HG03354 (cell line): ENCODE measurements around the gene SLC23A3.

Source experiments
- ATAC-seq: cut with Tn5 transposase; IDR thresholded peaks from one replicate; pipeline ENCODE4 v1.9.1; 2021; ENCODE audit warnings: mild to moderate bottlenecking; ENCODE audit not compliant: unreplicated experiment, poor library complexity, severe bottlenecking

The SLC23A3 gene

GRCh38 chr2:219169930-219170654, at the start of gene SLC23A3:
Gene SLC23A3 (minus strand): TSS chr2:219170029. CDS start chr2:219169984, 45 bp downstream.
- no peak for ATAC-seq

GRCh38 chr2:219218732-219219701, 49.2 kb upstream of the SLC23A3 start, which contains the start of gene ABCB6:
Gene ABCB6 (minus strand): TSS chr2:219218958. CDS start chr2:219218673, 285 bp downstream.
- ATAC-seq: peak; percentile 87

- peak; percentile 38 for ATAC-seq
These were observed 48.4 kb upstream of the SLC23A3 start for GRCh38 chr2:219218217-219218731.

GRCh38 chr2:219216535-219216915, 46.7 kb upstream of the SLC23A3 start:
- no peak for ATAC-seq

GRCh38 chr2:219215871-219216534, 46.2 kb upstream of the SLC23A3 start:
- ATAC-seq: no peak

- ATAC-seq: no peak
These were observed 45.0 kb upstream of the SLC23A3 start for GRCh38 chr2:219214786-219215185.

- no peak for ATAC-seq
These were observed 44.3 kb upstream of the SLC23A3 start for GRCh38 chr2:219214141-219214540.

GRCh38 chr2:219213486-219214071, 43.8 kb upstream of the SLC23A3 start:
- no peak for ATAC-seq

- no peak for ATAC-seq
These were observed 43.2 kb upstream of the SLC23A3 start for GRCh38 chr2:219213026-219213415.

- ATAC-seq: no peak
These were observed 41.1 kb upstream of the SLC23A3 start for GRCh38 chr2:219210886-219211362.

- ATAC-seq: no peak
These were observed 40.5 kb upstream of the SLC23A3 start for GRCh38 chr2:219210196-219210885.

GRCh38 chr2:219209236-219210195, 39.7 kb upstream of the SLC23A3 start:
- ATAC-seq: no peak

GRCh38 chr2:219207884-219208740, 38.3 kb upstream of the SLC23A3 start:
- ATAC-seq: no peak

GRCh38 chr2:219207134-219207883, 37.5 kb upstream of the SLC23A3 start:
- ATAC-seq: no peak

- ATAC-seq: peak; percentile 99
These were observed 36.7 kb upstream of the SLC23A3 start, which contains the start of gene ZFAND2B for GRCh38 chr2:219206328-219207133. Gene ZFAND2B (plus strand): TSS chr2:219206782. CDS start chr2:219206988, 206 bp downstream.
